Activated gamma-delta T cell treated with Interleukin-2 at 50 U/mL for 16 hours (primary cell): ENCODE results near the gene ITGA4.

Experiments used
- DNase-seq: peaks from one replicate; pipeline ENCODE4 v3.0.0-alpha.2; 2020

ITGA4 gene

DNA sequence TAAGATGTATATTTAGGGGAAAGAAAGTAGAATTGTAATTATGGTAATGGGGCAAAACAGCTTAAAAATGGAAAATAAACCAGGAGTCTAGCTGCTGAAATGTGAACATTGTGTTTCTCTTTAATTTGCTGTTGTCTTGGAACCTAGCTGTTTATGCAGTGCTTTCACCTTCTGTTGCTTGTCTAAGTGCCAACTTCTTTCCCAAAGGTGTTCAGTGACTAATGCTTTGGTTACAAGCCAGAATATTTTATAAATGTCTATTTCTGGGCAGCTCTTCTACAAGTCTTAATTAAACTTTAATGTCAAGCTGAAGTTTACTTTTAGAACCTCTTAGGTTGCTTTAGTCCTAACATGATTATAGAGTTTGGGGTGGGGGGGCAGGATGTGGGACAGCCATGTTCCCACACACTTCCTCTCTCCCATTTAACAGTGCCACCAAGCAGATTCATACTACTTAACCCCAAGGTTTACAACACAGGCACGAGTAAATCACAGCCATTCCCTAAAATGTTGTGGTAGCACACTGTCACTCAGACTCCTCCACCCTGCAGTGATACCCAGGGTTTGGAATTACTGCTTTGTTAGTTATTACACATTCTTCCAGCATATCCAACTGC, 60.6 kb downstream of the ITGA4 start:
- no peak for DNase-seq

GRCh38 chr2:181520253-181520652, 63.1 kb downstream of the ITGA4 start:
- no peak for DNase-seq

GRCh38 chr2:181523756-181524155, 66.6 kb downstream of the ITGA4 start:
- DNase-seq = no peak

GRCh38 chr2:181526014-181526413, 68.8 kb downstream of the ITGA4 start:
- no peak for DNase-seq

- no peak for DNase-seq
Observed at GRCh38 chr2:181527058-181527457, 69.9 kb downstream of the ITGA4 start.

DNA sequence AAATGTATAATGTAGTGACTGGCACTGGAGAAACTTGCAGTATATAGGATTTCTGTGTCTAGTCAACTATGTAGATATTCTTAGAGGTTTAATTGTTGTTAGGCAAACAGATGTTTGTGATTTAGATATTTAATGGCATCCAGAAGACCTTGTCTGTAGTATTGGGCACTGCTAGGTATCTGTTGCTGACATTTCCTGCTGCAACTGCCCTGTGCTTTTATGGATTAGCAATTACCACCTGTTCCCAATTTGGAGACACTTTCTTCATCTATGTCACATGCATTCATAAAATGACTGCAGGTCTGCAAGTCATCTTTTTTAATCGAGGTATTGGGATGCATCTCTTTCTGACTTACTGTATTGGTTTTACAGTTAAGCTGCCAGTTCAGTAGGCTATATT, 71.3 kb downstream of the ITGA4 start:
- no peak for DNase-seq

DNA sequence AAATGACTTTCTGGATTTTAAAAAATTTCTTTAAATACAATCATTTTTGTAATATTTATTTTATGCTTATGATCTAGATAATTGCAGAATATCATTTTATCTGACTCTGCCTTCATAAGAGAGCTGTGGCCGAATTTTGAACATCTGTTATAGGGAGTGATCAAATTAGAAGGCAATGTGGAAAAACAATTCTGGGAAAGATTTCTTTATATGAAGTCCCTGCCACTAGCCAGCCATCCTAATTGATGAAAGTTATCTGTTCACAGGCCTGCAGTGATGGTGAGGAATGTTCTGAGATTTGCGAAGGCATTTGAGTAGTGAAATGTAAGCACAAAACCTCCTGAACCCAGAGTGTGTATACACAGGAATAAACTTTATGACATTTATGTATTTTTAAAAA, 79.5 kb downstream of the ITGA4 start:
- no peak for DNase-seq

DNA sequence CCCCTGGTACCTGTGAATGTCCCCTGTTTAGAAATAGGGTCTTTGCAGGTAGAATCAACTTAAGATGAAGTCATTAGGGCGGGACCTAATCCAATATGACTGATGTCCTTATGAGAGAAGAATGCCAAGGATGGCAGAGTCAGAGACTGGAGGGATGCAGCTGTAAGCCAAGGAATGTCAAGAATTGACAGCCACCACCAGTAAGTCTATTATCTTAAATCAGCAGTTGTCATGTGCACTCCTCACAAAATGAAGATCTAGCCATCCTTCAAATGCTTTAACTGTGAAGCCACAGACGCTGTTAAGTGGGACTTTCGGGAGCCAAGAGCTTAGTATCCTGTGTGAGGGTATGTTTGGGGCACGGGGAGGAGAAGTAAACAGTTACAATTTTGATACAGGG, 83.2 kb downstream of the ITGA4 start:
- DNase-seq = no peak

- DNase-seq = no peak
Observed at GRCh38 chr2:181542170-181542569, 85.0 kb downstream of the ITGA4 start.

GRCh38 chr2:181546086-181546485, 88.9 kb downstream of the ITGA4 start:
- DNase-seq = no peak

- DNase-seq = no peak
Observed at GRCh38 chr2:181552808-181553207, 95.6 kb downstream of the ITGA4 start.

DNA sequence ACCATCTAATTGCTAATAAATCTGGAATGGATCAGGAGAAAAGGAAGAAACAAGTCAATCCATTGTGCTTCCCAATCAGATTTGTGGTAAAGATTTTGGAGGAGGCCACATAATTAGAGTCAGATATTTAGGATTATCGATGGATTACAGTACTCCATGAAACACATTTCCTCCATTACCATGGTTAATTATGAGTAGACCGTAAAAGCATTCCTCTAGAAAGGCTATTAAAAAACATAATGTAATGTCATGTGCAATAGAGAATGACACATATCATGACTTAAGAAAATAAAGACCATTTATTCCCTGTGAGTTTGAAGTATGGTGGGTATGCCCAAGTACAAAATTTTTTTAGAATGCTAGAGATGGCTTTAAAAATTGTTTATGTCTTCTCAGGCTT, 96.1 kb downstream of the ITGA4 start:
- DNase-seq = no peak

DNA sequence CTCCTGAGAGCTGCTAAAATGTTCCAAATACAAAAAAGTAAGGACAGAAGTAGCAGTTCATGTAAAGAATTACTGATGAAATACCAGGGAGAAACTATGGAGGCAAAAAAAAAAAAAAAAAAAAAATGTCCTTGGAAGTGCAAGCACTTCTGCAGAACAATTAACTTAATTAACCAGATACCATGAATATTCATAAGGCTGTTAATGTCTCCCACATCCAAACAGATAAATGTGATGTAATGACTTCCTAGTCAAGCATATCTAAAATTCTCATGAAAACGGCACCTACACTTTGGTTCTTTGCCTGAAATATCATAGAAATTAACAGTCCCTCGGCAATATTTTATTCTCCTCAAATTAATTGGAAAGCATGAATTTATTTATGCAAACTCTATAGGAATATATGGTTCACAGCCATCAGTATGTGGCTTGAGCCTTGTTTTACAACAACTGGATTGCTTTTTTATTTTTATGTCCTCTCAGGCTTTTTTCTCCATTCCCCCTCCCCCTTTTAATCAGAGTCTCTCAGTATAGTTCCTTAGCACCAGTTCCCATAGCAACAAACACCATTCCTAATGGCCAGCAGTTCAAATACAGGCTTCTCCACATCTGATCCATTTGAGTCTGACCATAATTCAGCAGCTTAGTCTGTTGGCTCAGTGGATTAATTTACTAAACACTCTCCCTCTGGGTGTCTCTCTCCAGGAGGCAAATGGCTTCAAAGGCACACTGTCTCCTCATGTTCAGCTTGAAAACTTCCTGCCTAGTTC, 97.1 kb downstream of the ITGA4 start:
- no peak for DNase-seq

GRCh38 chr2:181558371-181558770, 101.2 kb downstream of the ITGA4 start:
- DNase-seq = no peak

DNA sequence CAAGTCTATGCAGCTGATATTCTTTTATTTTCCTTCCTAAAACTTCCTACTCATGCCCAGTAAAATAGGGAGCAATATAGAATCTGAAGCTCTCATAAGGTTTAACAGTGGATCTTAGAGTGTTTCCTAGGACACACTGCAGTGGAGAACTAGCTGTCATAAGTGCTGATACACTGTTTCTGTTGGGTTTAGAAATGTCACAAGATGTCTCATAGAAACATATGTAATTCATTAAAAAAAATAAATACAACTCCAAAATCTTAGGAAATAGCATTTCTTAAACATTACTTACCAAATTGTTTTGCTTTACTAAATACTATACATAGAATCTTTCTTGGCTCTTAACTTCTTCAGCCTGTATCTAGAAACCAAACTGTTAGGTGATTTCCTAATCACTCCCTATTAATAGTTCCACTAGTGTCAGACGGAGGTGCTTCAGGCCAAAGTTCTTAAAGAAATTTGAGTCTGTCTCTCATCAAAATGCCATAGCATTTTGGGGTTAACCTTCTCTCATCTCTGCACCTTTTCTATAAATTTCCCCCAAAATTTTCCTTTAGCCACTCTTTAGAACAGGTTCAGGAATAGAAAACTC, 106.0 kb downstream of the ITGA4 start:
- DNase-seq = no peak

DNA sequence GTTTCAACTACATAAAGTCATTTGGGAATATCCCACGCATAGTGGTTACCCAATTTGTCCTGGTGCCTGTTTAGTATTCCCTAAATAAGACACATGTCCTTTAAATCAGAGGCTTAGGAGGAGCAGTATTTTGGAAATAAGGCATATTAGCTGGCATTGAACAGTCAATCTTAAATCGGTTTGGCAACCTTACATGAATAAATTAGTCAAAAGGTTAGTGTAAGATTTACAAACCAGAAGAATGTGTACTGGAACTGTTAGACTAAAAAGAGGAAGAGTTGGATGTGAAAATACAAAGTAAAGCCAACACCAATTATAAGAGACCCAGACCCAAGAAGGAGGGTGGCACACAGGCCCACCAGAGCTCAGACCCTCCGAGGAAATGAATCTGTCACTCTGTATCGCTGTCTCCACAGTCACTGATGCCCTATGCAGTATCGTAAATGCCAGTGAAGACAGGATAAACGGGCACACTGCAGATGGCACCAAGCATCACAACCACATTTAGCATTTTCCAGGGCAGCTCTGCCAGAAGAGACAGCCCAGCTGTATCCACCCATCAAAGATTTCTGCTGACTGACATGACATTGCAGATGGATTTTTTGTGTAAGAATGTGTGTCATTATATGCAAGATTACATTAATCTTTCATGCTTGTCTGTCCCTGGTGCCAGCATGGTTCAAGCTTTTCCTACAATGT, 109.3 kb downstream of the ITGA4 start:
- DNase-seq = no peak

DNA sequence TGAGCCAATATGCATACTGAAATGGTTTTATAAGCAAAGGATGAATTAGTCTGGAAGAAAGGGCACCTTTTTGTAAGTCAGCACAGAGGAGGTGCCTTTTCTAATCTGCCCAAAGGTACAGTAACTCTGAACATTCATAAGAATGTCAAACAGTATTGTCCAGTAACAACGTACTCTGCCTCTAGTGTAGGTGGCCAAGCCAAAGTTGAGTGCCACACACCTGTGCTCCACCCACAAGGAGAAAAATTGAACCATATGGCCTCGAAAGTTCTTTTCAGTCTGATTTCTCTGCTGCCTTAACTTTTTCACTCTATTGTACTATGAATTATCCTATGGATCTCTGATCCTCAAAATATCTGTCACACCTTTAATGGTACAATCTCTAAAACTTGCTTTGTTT, 112.9 kb downstream of the ITGA4 start:
- no peak for DNase-seq

- DNase-seq = no peak
Observed at GRCh38 chr2:181570833-181571661, 113.9 kb downstream of the ITGA4 start.

GRCh38 chr2:181573140-181573736, 116.1 kb downstream of the ITGA4 start:
- no peak for DNase-seq

GRCh38 chr2:181574321-181574720, 117.1 kb downstream of the ITGA4 start:
- DNase-seq = no peak

DNA sequence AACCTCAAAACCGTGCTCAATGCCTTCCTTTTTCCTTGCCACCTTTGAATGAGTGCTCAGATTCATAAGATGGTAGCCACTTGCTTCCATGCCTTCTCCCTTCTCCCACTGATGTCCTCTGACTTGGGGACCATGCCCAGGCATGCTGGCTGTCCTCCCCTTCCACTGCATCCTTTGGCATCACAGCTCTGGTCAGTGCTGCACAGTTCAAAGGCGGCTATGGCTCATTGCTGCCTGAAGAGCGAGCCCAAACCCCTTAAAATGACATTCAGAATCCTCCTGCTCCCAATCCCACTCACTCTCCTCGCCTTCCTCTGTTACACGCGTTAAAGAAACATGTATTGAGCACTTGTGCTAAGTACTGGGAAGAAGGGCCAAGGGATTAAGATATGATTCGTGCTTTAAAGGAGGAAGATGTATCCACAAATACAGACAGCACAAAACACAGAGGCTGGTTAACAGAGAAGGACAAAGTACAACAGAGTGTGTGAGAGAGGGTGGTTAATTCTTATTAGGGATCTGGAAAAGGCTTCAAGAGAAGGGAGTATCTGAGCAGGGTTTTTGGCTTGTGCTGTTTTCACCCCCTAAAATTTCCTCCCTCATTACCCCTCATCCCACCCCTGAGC, 118.0 kb downstream of the ITGA4 start:
- no peak for DNase-seq

- no peak for DNase-seq
Observed at GRCh38 chr2:181575650-181576025, 118.5 kb downstream of the ITGA4 start.
